Loucy (cell line): ENCODE measurements around the gene KLRK1.
A peak's percentile ranks its signal among the peaks of the same experiment; 100 is the strongest.

ENCODE experiments used
- H2AFZ ChIP-seq: fragments of 200-600 bp; sonication (generic); 2 replicates; pipeline ENCODE4 v1.6.0; 2016; ENCODE audit warnings: antibody characterized with exemption, mild to moderate bottlenecking, low read length, moderate library complexity
- H3F3A ChIP-seq: fragments of 200-600 bp; 2 replicates; pipeline ENCODE4 v1.6.0; 2016; ENCODE audit warnings: antibody characterized with exemption, low read depth, mild to moderate bottlenecking
- H3K27me3 ChIP-seq: fragments of 200-600 bp; sonication (generic); 2 replicates; pipeline ENCODE4 v1.6.1; 2014; ENCODE audit warnings: low read length, mild to moderate bottlenecking; ENCODE audit not compliant: insufficient read depth, poor library complexity, severe bottlenecking
- H3K36me3 ChIP-seq: fragments of 200-600 bp; sonication (generic); 2 replicates; pipeline ENCODE4 v1.6.1; 2016; ENCODE audit warnings: low read length; ENCODE audit not compliant: insufficient read depth
- H3K4me1 ChIP-seq: fragments of 200-600 bp; sonication (generic); 2 replicates; pipeline ENCODE4 v1.5.1; 2014; ENCODE audit warnings: low read length, mild to moderate bottlenecking; ENCODE audit not compliant: insufficient read depth, poor library complexity, severe bottlenecking
- H3K4me2 ChIP-seq: fragments of 200-600 bp; sonication (generic); 2 replicates; pipeline ENCODE4 v1.6.0; 2014; ENCODE audit warnings: antibody characterized with exemption, low read length, low read depth, mild to moderate bottlenecking; ENCODE audit not compliant: poor library complexity, severe bottlenecking
- H3K4me3 ChIP-seq: fragments of 200-600 bp; sonication (generic); 2 replicates; pipeline ENCODE4 v1.5.1; 2014; ENCODE audit warnings: low read length, mild to moderate bottlenecking, mixed read lengths; ENCODE audit not compliant: poor library complexity, severe bottlenecking
- H3K79me2 ChIP-seq: fragments of 200-600 bp; sonication (generic); 2 replicates; pipeline ENCODE4 v1.6.1; 2014; ENCODE audit warnings: low read length; ENCODE audit not compliant: insufficient read depth
- H3K9ac ChIP-seq: fragments of 200-600 bp; sonication (generic); 2 replicates; pipeline ENCODE4 v1.6.0; 2014; ENCODE audit warnings: mild to moderate bottlenecking, low read depth, low read length, moderate library complexity; ENCODE audit not compliant: poor library complexity, severe bottlenecking
- H3K9me2 ChIP-seq: fragments of 200-600 bp; sonication (generic); replicated peaks from 2 replicates; pipeline ENCODE4 v1.6.1; 2016; ENCODE audit warnings: low read depth, low read length, mixed read lengths
- H3K9me3 ChIP-seq: fragments of 200-600 bp; sonication (generic); 2 replicates; pipeline ENCODE4 v1.6.1; 2014; ENCODE audit warnings: mild to moderate bottlenecking, antibody characterized with exemption, low read length, low read depth; ENCODE audit not compliant: insufficient read depth
- H4K20me1 ChIP-seq: fragments of 200-600 bp; sonication (generic); 2 replicates; pipeline ENCODE4 v1.6.0; 2014; ENCODE audit warnings: antibody characterized with exemption, low read length, mild to moderate bottlenecking; ENCODE audit not compliant: insufficient read depth, poor library complexity, severe bottlenecking
- EZH2phosphoT487 ChIP-seq: fragments of 200-600 bp; IDR thresholded peaks from 2 replicates; pipeline ENCODE4 v1.6.1; 2018; ENCODE audit warnings: antibody characterized with exemption, mild to moderate bottlenecking, moderate library complexity, borderline replicate concordance
- TF ChIP-seq, protein P1 (sequence below): fragments of 200-600 bp; sonication (generic); conservative IDR thresholded peaks from 2 replicates; pipeline ENCODE4 v1.5.1; 2014; ENCODE audit warnings: mild to moderate bottlenecking, antibody characterized with exemption, low read length

The KLRK1 gene

DNA sequence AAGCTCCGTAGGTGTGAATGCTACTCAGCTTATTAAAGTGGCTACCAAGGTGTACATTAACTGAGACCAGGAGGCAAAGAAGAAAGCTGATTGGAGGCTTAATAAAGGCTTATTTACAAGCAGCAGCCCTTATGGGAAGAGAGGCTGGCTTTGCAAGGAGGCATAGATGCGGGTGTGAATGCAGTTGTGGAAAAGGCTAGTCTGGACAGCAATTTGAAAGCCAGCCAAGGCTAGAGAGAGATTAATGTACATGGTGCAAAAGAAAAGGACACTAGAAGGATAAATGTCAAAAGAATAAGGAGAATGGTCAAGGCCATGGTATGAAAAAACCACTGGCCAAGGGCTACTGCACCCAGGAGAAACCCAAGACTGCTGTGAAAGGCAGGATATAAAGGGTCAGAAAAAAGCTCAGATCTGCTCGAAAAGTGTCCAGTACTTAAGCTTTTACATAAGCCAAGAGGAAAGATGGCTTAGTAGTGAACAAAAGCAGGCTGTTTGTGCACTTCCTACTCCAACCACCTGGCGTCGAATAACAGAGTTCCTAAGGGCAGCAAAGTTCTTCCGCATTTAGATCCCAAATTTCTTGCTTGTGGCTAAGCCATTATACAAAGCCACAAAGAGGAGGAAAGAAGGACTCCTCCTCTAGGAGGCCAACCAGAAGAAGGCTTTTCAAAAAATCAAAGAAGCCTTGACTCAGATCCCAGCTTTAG lies 24.0 kb downstream of the KLRK1 start:
- peaks cover 49% of the 10 kb centered on the region for H3K4me1 ChIP-seq
- H2AFZ ChIP-seq, result 0 out of 2 replicates have a peak overlapping the region, but pooled peaks have one; percentile 84
- TF ChIP-seq, protein P1, sequence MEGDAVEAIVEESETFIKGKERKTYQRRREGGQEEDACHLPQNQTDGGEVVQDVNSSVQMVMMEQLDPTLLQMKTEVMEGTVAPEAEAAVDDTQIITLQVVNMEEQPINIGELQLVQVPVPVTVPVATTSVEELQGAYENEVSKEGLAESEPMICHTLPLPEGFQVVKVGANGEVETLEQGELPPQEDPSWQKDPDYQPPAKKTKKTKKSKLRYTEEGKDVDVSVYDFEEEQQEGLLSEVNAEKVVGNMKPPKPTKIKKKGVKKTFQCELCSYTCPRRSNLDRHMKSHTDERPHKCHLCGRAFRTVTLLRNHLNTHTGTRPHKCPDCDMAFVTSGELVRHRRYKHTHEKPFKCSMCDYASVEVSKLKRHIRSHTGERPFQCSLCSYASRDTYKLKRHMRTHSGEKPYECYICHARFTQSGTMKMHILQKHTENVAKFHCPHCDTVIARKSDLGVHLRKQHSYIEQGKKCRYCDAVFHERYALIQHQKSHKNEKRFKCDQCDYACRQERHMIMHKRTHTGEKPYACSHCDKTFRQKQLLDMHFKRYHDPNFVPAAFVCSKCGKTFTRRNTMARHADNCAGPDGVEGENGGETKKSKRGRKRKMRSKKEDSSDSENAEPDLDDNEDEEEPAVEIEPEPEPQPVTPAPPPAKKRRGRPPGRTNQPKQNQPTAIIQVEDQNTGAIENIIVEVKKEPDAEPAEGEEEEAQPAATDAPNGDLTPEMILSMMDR, result no peak; the same call in 1 of the 2 replicates
- no peak for TF ChIP-seq EZH2phosphoT487

DNA sequence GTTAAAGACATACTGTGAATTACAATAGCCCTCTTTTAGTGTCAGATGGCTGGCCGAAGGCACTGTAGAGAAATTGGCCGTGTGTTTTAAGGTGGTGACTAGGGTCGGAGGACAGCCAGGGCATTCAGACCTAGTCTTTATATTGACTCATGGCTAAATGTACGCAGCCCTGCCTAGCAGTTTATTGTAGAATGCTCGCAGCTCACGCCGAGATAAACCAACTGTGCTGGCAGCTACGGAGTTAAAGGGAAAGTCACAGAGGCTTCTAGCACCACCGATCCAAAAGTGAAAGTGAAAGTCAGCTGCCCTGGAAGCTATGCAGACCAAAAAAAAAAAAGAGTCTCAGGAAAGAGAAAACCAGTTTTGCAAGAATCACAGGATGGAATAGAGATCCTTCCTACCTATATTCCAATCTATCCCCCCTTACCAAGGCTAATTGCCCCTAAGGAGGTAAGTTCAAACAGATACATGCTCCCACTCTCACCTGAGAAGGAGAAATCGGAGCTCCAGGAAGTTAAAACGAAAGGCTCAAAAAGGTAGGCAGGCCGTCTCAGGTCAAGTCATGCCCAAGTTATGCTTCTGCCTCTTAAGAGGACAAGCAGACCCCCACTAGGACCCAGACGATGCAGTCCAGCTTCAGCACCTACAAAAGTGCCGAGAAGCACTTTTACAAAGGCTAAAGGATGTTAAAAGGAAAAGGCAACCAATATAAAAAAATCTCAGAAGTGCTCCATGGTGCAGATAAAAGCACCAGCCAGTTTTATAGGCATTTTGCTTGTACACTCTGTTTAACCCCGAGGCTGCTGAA lies 24.8 kb downstream of the KLRK1 start:
- no peak for TF ChIP-seq EZH2phosphoT487
- TF ChIP-seq, protein P1, result no peak
- no peaks in the 10 kb centered on the region for H3K27me3 ChIP-seq
- peak overlapping the region; percentile 89 for H3K9ac ChIP-seq
- peak overlapping the region; percentile 73 for H3K4me2 ChIP-seq
- no peaks in the 10 kb centered on the region for H3K79me2 ChIP-seq
- H3K9me2 ChIP-seq, result no peaks in the 10 kb centered on the region
- peak overlapping the region; percentile 86 for H3K4me3 ChIP-seq
- H3K36me3 ChIP-seq, result no peaks in the 10 kb centered on the region
- H3F3A ChIP-seq, result no peaks in the 10 kb centered on the region
- peaks cover 51% of the 10 kb centered on the region for H3K4me1 ChIP-seq
- no peaks in the 10 kb centered on the region for H4K20me1 ChIP-seq
- peak overlapping the region; percentile 84 for H2AFZ ChIP-seq
- H3K9me3 ChIP-seq, result no peaks in the 10 kb centered on the region

More for the DNA sequence above, 24.0 kb downstream of the KLRK1 start:
- no peaks in the 10 kb centered on the region for H4K20me1 ChIP-seq
- no peaks in the 10 kb centered on the region for H3K9me3 ChIP-seq
- peak overlapping the region; percentile 73 for H3K4me2 ChIP-seq
- no peaks in the 10 kb centered on the region for H3K79me2 ChIP-seq
- no peaks in the 10 kb centered on the region for H3F3A ChIP-seq
- H3K9me2 ChIP-seq, result no peaks in the 10 kb centered on the region
- H3K9ac ChIP-seq, result peak overlapping the region; percentile 89
- H3K4me3 ChIP-seq, result peak overlapping the region; percentile 86
- H3K36me3 ChIP-seq, result no peaks in the 10 kb centered on the region
- no peaks in the 10 kb centered on the region for H3K27me3 ChIP-seq

DNA sequence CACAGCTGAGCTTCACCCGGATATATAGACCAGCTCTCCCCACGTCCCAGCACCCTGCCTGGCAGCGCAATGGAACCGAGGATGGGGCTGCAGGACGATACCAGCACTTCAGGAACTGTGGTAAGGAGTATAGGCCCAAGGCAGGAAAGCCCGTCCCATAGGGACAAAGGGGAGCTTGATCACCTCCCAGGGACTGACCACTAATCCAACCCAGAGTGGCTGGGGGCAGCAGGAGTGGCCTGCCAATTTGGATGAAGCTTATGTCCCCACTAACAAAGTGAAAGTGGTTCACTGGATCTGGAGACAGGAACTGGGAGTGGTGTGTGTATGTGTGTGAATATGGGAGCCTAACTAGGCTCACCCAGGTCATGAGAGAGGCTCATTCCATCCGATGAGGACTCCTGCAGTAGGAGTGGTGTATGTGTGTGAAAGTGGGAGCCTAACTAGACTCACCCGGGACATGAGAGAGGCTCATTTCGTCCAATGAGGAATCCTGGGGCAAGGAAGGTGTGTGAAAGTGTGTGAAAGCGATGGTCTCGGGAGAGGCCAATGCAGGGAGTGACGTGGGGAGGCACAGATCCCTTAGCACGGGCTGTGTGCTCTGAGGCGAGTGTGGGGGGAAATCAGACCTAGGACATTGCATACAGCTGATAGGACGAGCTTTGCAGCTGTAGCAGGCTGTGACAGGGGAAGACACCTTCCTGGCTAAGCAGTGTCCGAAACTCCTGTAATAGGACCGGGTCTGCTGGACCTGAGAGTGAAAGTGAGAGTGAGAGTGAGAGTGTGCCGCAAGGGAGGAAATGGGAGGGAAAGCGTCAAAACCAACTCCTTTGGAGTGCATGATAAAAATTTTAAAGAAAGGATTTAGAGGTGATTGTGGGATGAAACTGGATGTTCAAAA lies 25.7 kb downstream of the KLRK1 start:
- Histone ChIP-seq H3K9ac (peak overlapping the region; percentile 89), H3F3A (no peaks in the 10 kb centered on the region), H3K27me3 (no peaks in the 10 kb centered on the region), H3K4me1 (peaks cover 46% of the 10 kb centered on the region), H3K36me3 (no peaks in the 10 kb centered on the region), H3K79me2 (no peaks in the 10 kb centered on the region), H3K4me3 (peak overlapping the region; percentile 86), H4K20me1 (no peaks in the 10 kb centered on the region), H3K9me2 (no peaks in the 10 kb centered on the region), H3K9me3 (no peaks in the 10 kb centered on the region), H2AFZ (peak overlapping the region; percentile 84; the same call in 1 of the 2 replicates), H3K4me2 (peak overlapping the region; percentile 73)
- TF ChIP-seq EZH2phosphoT487, result no peak
- TF ChIP-seq, protein P1, result no peak
